Activated T-cell treated with anti-CD3 and anti-CD28 coated beads for 1 hour (primary cell): ENCODE results near the gene SHLD3.
A peak's percentile ranks its signal among the peaks of the same experiment; 100 is the strongest.
"Not testable (repeated sequence)": the region's sequence is repeated elsewhere in the genome, so short reads cannot be mapped to it uniquely, and the experiment has no call there.

ENCODE experiments used
- DNase-seq: peaks from one replicate; pipeline ENCODE4 v3.0.0-alpha.2; 2020; ENCODE audit warnings: low read depth

Gene SHLD3, protein sequence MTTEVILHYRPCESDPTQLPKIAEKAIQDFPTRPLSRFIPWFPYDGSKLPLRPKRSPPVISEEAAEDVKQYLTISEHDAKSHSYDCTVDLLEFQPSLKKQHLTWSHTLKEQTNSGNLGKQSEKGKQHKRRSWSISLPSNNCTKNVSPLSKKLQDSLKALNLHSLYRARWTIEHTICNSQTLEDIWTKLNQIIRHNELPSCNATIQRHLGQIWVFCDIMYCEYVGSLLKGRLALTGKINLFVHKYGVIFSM

DNA sequence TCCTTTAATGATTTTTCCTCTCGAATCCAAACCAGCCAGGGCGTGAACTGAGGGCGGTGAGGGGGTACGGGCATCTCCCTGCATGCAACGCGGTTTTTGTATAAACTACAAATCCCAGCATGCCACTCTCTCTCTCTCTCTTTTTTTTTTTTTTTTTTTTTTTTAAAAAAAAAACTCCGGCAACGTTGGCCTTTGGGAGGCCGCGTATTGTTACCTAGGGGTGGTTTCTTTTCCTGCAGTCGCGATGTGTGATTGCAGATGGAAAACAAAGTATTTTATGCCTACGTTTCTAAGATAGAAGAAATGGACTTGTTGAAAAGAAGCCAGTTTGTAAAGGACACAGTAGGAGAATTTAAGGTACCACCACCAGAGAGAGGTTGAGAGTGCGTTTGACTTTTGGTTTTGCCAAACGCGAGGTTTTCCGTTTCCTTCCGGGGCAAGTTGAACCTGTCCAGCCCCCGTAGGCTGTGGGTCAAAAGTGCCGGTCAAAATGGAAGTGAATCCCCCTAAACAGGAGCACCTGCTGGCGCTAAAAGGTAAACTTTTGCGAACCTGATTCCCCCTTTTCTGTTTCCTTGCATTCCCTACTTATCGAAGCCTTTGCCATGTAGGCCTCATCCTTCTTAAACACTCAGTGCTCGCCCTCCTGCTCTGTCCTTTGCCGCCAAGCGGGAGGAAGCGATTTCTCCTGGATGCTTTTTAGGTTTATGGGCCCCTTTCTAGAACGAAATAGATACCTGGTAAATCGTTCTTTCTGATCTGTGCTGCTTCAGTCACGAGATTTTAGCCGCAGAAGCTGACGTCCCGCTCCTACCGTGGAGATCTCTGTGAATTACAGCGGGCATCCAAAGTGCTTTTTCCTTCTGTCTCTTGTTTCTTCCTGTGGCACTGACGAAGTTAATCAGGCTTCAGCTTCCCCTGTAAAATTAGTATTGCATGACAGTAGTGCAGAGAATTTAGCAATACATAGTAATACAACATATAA is at the start of gene SHLD3, which contains the start of gene TRAPPC13:
SHLD3 (plus strand) TSS at position 457 of the 985 bp plus-strand sequence. CDS start 4,561 bp downstream, outside the sequence.
TRAPPC13 (plus strand) TSS at position 457 of the 985 bp plus-strand sequence; CDS start at position 491, 34 bp downstream.
- DNase-seq, result peak; percentile 66

- no peak for DNase-seq
These were observed 47.7 kb upstream of the SHLD3 start for GRCh38 chr5:65577141-65577540.

DNA sequence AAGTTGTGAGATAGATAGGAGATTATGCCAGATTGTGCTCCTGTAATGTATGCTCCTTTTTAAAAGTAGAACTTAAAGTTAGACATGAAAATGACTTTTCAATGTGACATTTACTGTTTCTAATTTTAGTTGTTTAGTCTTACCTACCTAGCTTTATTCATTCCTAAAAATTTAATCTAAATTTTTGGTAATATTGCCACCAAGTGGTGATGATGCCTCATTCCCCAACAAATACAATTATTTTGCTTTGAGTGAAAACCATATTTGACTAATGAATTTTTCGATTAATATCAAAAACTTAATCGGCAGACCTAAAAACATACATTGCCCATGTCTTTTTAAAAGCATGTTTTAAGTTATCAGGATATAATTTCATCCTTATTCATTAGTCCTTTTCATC is 36.1 kb upstream of the SHLD3 start:
- no peak for DNase-seq

DNA sequence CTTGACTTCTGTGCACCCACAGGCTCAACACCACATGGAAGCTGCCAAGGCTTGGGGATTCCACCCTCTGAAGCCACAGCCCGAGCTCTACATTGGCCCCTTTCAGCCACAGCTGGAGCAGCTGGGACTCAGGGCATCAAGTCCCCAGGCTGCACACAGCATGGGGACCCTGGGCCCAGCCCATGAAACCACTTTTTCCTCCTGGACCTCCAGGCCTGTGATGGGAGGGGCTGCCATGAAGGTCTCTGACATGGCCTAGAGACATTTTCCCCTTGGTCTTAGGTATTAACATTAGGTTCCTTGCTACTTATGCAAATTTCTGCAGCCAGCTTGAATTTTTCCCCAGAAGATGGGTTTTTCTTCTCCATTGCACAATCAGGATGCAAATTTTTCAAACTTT is 23.1 kb upstream of the SHLD3 start:
- not testable (repeated sequence) for DNase-seq

DNA sequence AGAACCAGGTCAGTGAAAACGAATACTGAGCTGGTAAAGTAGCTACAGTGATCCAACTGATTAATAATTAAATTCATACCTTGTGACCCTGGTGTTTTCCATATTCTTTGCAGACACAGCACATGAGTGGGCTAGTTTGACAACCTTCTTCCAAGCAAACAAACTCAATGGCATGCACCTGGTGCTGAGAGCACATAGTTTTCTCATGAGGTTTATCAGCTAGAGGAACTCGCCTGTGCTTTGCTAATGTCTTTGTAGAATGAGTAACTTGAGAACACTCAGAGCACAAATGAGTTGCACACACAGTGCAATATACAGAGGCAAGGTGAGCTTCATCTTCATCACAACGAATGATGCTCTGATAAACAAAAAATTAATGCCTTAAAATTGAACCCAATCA is 13.3 kb upstream of the SHLD3 start:
- DNase-seq, result no peak

- no peak for DNase-seq
These were observed 12.4 kb upstream of the SHLD3 start for GRCh38 chr5:65612298-65612907.

DNA sequence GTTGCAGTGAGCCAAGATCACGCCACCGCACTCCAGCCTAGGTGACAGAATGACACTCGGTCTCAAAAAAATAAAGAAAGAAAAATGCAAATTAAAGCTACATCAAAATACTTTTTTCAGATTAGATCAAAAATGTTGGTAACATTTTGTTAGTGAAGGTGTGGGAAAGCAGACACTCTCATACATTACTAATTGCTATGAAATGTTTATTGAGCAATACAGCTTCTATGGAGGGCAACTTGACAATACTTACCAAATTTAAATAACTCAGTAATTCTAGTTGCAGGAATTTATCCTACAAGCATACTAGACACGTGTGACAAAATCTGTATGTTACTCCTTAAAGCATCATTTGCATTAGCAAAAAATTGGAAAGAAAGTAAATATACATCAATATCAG is 4.8 kb upstream of the SHLD3 start:
- no peak for DNase-seq

GRCh38 chr5:65621961-65622360 is 2.9 kb upstream of the SHLD3 start:
- DNase-seq, result not testable (repeated sequence)

DNA sequence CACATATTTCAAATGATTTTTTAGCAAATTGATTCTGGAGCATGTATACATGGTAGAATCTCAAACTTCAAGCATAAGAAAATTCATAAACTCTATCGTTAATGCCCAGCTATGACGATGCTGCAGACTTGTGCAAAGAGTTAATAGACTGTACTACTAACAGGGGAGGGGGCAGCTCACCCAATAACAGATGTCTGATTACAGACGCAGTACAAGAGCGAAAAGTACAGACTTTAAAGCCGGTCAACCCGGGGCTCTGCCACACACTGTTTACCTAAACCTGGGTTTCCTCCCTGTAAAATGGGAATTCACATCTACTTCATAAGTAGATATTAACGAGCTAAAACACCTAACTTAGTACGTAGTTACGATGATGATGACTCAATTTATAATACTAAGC is 1.3 kb upstream of the SHLD3 start:
- no peak for DNase-seq

GRCh38 chr5:65624025-65624570 is 729 bp upstream of the SHLD3 start, which contains the start of gene TRIM23:
TSS of gene TRIM23 (minus strand) at chr5:65624333. CDS start at chr5:65624274, 59 bp downstream.
- DNase-seq, result peak; percentile 81

- no peak for DNase-seq
These were observed 916 bp downstream of the SHLD3 start for GRCh38 chr5:65625743-65626142.

DNA sequence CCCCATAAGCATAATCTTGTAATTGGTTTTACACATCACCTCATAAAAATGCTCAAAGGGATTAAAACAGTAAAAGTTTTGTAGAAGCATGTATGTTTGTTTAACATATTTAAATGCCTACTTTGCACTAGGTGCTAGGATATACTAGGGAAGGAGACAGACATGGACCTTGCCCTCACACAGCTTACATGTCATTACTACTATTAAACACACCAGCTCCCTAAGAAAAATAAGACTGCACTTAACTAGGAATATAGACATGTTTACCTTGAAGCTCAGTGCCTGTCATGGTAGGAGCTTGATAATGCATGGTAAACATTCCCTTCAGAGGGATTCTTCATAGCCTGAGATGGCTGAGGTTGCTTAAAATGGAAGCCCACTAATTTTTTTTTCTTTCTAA is 6.2 kb downstream of the SHLD3 start:
- DNase-seq, result no peak

GRCh38 chr5:65640240-65640639 is 15.4 kb downstream of the SHLD3 start:
- no peak for DNase-seq

GRCh38 chr5:65646938-65647337 is 22.1 kb downstream of the SHLD3 start:
- no peak for DNase-seq

DNA sequence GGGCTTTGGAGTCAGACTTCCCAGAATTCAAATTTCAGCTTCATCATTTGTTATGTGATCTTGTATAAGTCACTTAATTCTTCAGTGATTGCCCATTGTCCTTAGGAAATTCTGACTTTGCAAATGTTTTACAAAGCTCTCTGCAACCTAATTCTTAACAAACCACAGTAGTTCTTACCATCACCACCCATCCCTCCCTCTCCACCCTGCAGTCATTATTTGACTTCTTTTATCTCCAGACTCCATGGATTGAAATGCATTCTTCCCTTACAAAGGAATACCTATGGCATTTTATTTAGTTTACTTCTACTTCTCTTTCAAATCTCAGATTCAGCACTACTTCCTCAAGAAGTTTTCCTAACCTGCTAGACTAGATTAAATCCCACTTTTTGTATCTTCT is 23.1 kb downstream of the SHLD3 start:
- DNase-seq, result no peak

DNA sequence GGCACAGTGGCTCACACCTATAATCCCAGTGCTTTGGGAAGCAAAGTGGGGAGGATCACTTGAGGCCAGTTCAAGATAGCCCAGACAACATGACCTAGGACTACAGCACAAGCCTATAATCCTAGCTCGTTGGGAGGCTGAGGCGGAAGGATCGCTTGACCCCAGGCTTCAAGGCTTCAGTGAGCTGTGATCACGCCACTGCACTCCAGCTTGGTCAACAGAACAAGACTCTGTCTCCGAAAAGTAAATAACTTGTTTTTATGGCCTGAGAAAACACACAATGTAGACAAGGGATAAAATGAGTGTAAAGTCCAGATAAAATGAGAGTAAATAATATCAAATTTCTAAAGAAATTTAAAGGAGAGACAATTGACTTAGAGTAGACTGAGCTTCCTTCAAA is 26.3 kb downstream of the SHLD3 start:
- no peak for DNase-seq

GRCh38 chr5:65654713-65655112 is 29.9 kb downstream of the SHLD3 start:
- DNase-seq, result no peak

- no peak for DNase-seq
These were observed 39.1 kb downstream of the SHLD3 start for GRCh38 chr5:65663804-65664521.

GRCh38 chr5:65668696-65669095 is 43.9 kb downstream of the SHLD3 start:
- no peak for DNase-seq

DNA sequence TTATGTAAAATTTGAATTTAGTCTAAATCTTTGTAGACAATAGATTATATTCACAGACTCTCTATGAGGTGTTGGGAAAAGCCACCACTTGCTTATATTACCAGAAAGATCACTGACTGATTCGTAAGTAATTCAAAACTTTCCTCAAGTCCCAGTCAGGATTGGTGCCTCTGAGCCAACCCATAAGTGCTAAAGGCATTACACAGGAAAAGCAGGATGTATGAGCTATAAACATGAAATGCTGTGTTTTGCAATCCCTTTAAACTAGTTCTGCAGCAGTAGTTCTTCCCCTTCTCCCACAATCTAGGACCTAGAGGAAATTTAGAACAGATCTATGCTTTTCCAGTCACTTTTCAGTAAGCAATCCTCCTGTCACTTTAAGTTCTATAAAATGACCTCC is 48.0 kb downstream of the SHLD3 start:
- no peak for DNase-seq

DNA sequence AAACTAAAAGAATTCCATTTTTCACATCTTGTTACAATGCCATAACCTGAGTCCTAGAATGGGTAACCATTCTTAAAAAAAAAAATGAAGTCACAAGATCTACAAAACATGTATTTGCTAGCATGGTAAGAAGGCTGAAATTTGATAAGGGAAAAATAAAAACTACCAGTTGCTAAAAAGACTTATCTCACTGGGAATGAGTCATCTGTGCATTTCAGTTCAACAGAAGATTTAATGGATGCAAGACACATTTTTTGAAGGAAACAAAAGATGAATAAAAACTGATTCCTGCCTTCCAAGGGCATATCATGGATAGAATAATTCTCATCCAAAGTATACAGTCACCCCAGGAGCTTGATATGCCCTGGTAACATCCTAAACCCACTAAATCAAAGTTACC is 49.9 kb downstream of the SHLD3 start:
- no peak for DNase-seq

DNA sequence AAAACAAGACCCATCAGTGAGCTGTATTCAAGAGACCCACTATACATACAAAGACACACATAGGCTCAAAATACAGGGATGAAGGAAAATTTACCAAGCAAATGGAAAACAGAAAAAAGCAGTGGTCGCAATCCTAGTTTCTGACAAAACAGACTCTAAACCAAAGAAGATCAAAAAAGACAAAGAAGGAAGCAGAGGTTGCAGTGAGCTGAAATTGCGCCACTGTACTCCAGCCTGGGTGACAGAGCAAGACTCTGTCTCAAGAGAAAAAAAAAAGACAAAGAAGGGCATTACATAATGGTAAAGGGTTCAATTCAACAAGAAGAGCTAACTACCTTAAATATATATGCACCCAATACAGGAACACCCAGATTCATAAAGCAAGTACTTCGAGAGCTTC is 51.2 kb downstream of the SHLD3 start:
- not testable (repeated sequence) for DNase-seq
